HCT116 (cell line): ENCODE data around the gene RWDD4. TPM values are rescaled to one million over a fixed set of nuclear protein-coding genes. Genes with fewer than 3 reads are reported as not detected.

ENCODE experiments used
- ATAC-seq: fragments of 200-7000 bp; cut with Tn5 transposase; 2 replicates; pipeline ENCODE4 v1.9.1; 2020; ENCODE audit warnings: mild to moderate bottlenecking, moderate library complexity
- BruUV-seq: library from RNA; stranded (reverse); fragments of 400-500 nt; replicated peaks from 2 replicates; lab custom pipeline; 2021; lab: Mats Ljungman, UMichigan
- CTCF ChIA-PET: fragments of 300-600 bp; sonication (Branson Sonifier 250); formaldehyde crosslinking; loops from one replicate; lab custom pipeline; 2021; ENCODE audit warnings: antibody characterized with exemption; lab: Charles Lee
- POLR2A ChIA-PET: fragments of 300-600, 350-600 bp; sonication (Branson Sonifier 250); formaldehyde crosslinking; loops from one replicate; lab custom pipeline; 2021; ENCODE audit warnings: antibody characterized with exemption; lab: Charles Lee
- RAD21 ChIA-PET, 2 experiments: fragments of 300-600 bp; sonication (Branson Sonifier 250); formaldehyde crosslinking; loops; one replicate each; lab custom pipeline; 2023; ENCODE audit warnings: low total read pairs in 2 of 2; ENCODE audit not compliant: uncharacterized antibody in 2 of 2, unreplicated experiment in 2 of 2, low non-redundant PET in 1 of 2; lab: Charles Lee
- DNase-seq: peaks from one replicate; pipeline ENCODE4 v3.0.0-alpha.2; 2010; ENCODE audit warnings: low read depth, low spot score
- H2AFZ ChIP-seq: fragments of 200-600 bp; shearing (Covaris generic), sonication (generic); 2 replicates; pipeline ENCODE4 v1.6.1; 2017; ENCODE audit warnings: low read depth, mixed run types, mixed read lengths, antibody characterized with exemption, low read length; ENCODE audit not compliant: poor library complexity, severe bottlenecking
- H3K27ac ChIP-seq: 2 replicates; pipeline ENCODE4 v1.5.1; 2012; ENCODE audit warnings: low read depth, low read length
- H3K27me3 ChIP-seq: fragments of 200-600 bp; sonication (generic); 2 replicates; pipeline ENCODE4 v1.6.1; 2016; ENCODE audit warnings: mixed run types, low read length, mixed read lengths; ENCODE audit not compliant: insufficient read depth
- H3K36me3 ChIP-seq, 2 experiments: fragments of 200-500 bp in 1 of 2; fragments of 200-600 bp in 1 of 2; sonication (Bioruptor generic) in 1 of 2; sonication (generic) in 1 of 2; 2 replicates each; pipeline versions ENCODE4 v1.5.1 to v1.6.1; 2014 to 2016; ENCODE audit warnings: low read length in 2 of 2, inconsistent platforms in 1 of 2, mixed read lengths in 1 of 2, mixed run types in 1 of 2; ENCODE audit not compliant: insufficient read depth in 2 of 2, control insufficient read depth in 1 of 2
- H3K4me1 ChIP-seq, 2 experiments: fragments of 200-600 bp in 1 of 2; sonication (generic) in 1 of 2; 2 replicates each; pipeline versions ENCODE4 v1.5.1 to v1.6.1; 2012 to 2017; ENCODE audit warnings: low read length in 2 of 2, inconsistent platforms in 1 of 2, mild to moderate bottlenecking in 1 of 2, mixed read lengths in 1 of 2, mixed run types in 1 of 2, moderate library complexity in 1 of 2; ENCODE audit not compliant: insufficient read depth in 2 of 2, control insufficient read depth in 1 of 2
- H3K4me2 ChIP-seq: fragments of 200-600 bp; sonication (generic); 2 replicates; pipeline ENCODE4 v1.6.1; 2017; ENCODE audit warnings: mixed run types, low read length, mixed read lengths
- H3K4me3 ChIP-seq, 2 experiments: fragments of 200-600 bp in 1 of 2; sonication (generic) in 1 of 2; replicated peaks in 1 of 2; 2 replicates each; pipeline ENCODE4 v1.5.1; 2011 to 2016; ENCODE audit warnings: low read length in 2 of 2, control low read depth in 1 of 2, low read depth in 1 of 2, mild to moderate bottlenecking in 1 of 2, mixed read lengths in 1 of 2, mixed run types in 1 of 2
- H3K79me2 ChIP-seq: fragments of 200-600 bp; sonication (generic); 2 replicates; pipeline ENCODE4 v1.6.1; 2017; ENCODE audit warnings: mild to moderate bottlenecking, mixed run types, low read length, moderate library complexity, mixed read lengths; ENCODE audit not compliant: insufficient read depth
- H3K9ac ChIP-seq: fragments of 200-600 bp; sonication (generic); 2 replicates; pipeline ENCODE4 v1.6.1; 2016; ENCODE audit warnings: low read length, mixed read lengths
- H3K9me2 ChIP-seq: fragments of 200-600 bp; sonication (generic), shearing (Covaris generic); 2 replicates; pipeline ENCODE4 v1.6.1; 2017; ENCODE audit warnings: mixed run types, mild to moderate bottlenecking, moderate library complexity; ENCODE audit not compliant: insufficient read depth
- H3K9me3 ChIP-seq, 2 experiments: fragments of 200-500 bp in 1 of 2; fragments of 200-600 bp in 1 of 2; sonication (Bioruptor generic) in 1 of 2; sonication (generic) in 1 of 2; 2 replicates each; pipeline ENCODE4 v1.6.1; 2014 to 2017; ENCODE audit warnings: low read length in 2 of 2, mixed read lengths in 2 of 2, inconsistent platforms in 1 of 2, low read depth in 1 of 2, mild to moderate bottlenecking in 1 of 2, mixed run types in 1 of 2, moderate library complexity in 1 of 2; ENCODE audit not compliant: control insufficient read depth in 1 of 2, insufficient read depth in 1 of 2
- H4K20me1 ChIP-seq: fragments of 200-600 bp; sonication (generic), shearing (Covaris generic); 2 replicates; pipeline ENCODE4 v1.6.1; 2017; ENCODE audit warnings: mixed run types, mild to moderate bottlenecking, moderate library complexity; ENCODE audit not compliant: insufficient read depth
- CBX3 ChIP-seq: IDR thresholded peaks from 2 replicates; pipeline ENCODE4 v1.6.1; 2012; ENCODE audit warnings: low read depth
- CEBPB ChIP-seq: IDR thresholded peaks from 2 replicates; pipeline ENCODE4 v1.6.1; 2012; ENCODE audit warnings: low read depth
- ELF1 ChIP-seq: IDR thresholded peaks from 2 replicates; pipeline ENCODE4 v1.6.1; 2012; ENCODE audit warnings: low read depth, borderline replicate concordance
- JUND ChIP-seq: IDR thresholded peaks from 2 replicates; pipeline ENCODE4 v1.6.1; 2012
- POLR2A ChIP-seq: IDR thresholded peaks from 2 replicates; pipeline ENCODE4 v1.7.0; 2011; ENCODE audit warnings: borderline replicate concordance; ENCODE audit not compliant: insufficient read depth, insufficient read length; ENCODE audit errors: extremely low read depth
- RAD21 ChIP-seq: IDR thresholded peaks from 2 replicates; pipeline ENCODE4 v1.6.1; 2012; ENCODE audit warnings: low read depth, mild to moderate bottlenecking
- SP1 ChIP-seq: IDR thresholded peaks from 2 replicates; pipeline ENCODE4 v1.6.1; 2012; ENCODE audit warnings: low read depth
- SRF ChIP-seq: IDR thresholded peaks from 2 replicates; pipeline ENCODE4 v1.6.1; 2012; ENCODE audit warnings: low read depth
- TCF7L2 ChIP-seq: IDR thresholded peaks from 2 replicates; pipeline ENCODE4 v1.7.0; 2011; ENCODE audit warnings: borderline replicate concordance, inconsistent platforms; ENCODE audit not compliant: insufficient read depth, insufficient read length; ENCODE audit errors: extremely low read depth
- YY1 ChIP-seq: IDR thresholded peaks from 2 replicates; pipeline ENCODE4 v1.6.1; 2011; ENCODE audit warnings: low read length, low read depth, moderate library complexity, mild to moderate bottlenecking; ENCODE audit not compliant: insufficient replicate concordance; ENCODE audit errors: extremely low read depth
- ZBTB33 ChIP-seq: IDR thresholded peaks from 2 replicates; pipeline ENCODE4 v1.6.1; 2011; ENCODE audit warnings: mild to moderate bottlenecking, low read length, moderate library complexity; ENCODE audit not compliant: insufficient replicate concordance; ENCODE audit errors: extremely low read depth
- ZFX ChIP-seq: fragments of 450-650 bp; IDR thresholded peaks from 2 replicates; pipeline ENCODE4 v1.6.1; 2017
- intact Hi-C: fragments of 100-400 bp; cut with micrococcal nuclease; formaldehyde crosslinking; loops from 2 replicates; pipeline ENCODE4 v1.10.0; 2022
- total RNA-seq: library from RNA; stranded (reverse); gene quantifications from one replicate; pipeline ENCODE4 v1.2.1, GENCODE V29; 2021; ENCODE audit not compliant: unreplicated experiment
- TF ChIP-seq, protein P1 (sequence below): IDR thresholded peaks from 2 replicates; pipeline ENCODE4 v1.6.1; 2012; ENCODE audit warnings: low read depth
- TF ChIP-seq, protein P2 (sequence below): IDR thresholded peaks from 2 replicates; pipeline ENCODE4 v1.6.1; 2012

The RWDD4 gene
- total RNA-seq, 1 experiment from 2014 or later, result 11.9 TPM

DNA sequence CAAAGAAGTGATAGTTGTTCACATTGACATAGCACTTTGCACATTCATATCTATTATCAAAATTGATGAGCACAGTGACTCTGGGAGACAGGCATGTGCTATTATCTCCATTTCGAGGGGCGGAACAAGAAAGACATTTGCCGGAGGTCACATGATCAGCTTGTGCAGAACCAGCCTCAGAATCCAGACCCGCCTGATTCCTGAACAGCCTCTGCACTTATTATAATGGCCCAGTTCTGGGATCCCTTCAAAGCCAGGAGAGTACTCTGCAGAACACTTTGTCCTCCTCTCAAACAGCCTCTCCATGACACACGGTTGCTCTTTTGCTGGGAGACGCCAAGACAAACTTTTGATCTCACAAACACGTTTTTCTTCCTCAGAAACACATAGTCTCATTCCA lies 48.4 kb downstream of the RWDD4 start:
- Histone ChIP-seq H2AFZ (no peak overlapping the region), H3K9me2 (no peaks in the 10 kb centered on the region), H4K20me1 (no peaks in the 10 kb centered on the region), H3K4me3 (no peak overlapping the region), H3K4me1 (no peaks in the 10 kb centered on the region), H3K9ac (no peak overlapping the region), H3K27me3 (no peaks in the 10 kb centered on the region), H3K79me2 (no peaks in the 10 kb centered on the region), H3K4me2 (no peak overlapping the region), H3K36me3 (no peaks in the 10 kb centered on the region), H3K9me3 (no peaks in the 10 kb centered on the region), H3K27ac (no peak overlapping the region)
- DNase-seq, result no peak
- BruUV-seq, result no TSS peak
- intact Hi-C loops, result no loop called here
- TF ChIP-seq CBX3 (no peak), YY1 (no peak), POLR2A (no peak), SP1 (no peak), CEBPB (no peak), JUND (no peak)
- ChIA-PET POLR2A (no interaction called here), RAD21 (no interaction called here), CTCF (no interaction called here)
- no peak for ATAC-seq

GRCh38 chr4:183610033-183610432 lies 49.0 kb downstream of the RWDD4 start:
- Histone ChIP-seq H3K27ac (no peak overlapping the region), H3K9me2 (no peaks in the 10 kb centered on the region), H3K9ac (no peak overlapping the region), H4K20me1 (no peaks in the 10 kb centered on the region), H3K27me3 (no peaks in the 10 kb centered on the region), H3K4me3 (no peak overlapping the region), H3K4me2 (no peak overlapping the region), H3K4me1 (no peaks in the 10 kb centered on the region), H3K9me3 (no peaks in the 10 kb centered on the region), H3K36me3 (no peaks in the 10 kb centered on the region), H2AFZ (peak overlapping the region; percentile 85), H3K79me2 (no peaks in the 10 kb centered on the region)
- peak; percentile 72 for ATAC-seq
- RAD21 ChIA-PET, result no interaction called here
- CTCF ChIA-PET, result no interaction called here
- POLR2A ChIA-PET, result no interaction called here
- no peak for DNase-seq
- BruUV-seq, result no TSS peak
- TF ChIP-seq RAD21 (no peak), SRF (no peak), TCF7L2 (no peak), ELF1 (no peak), ZFX (no peak), CBX3 (no peak), ZBTB33 (no peak), JUND (no peak)
- TF ChIP-seq, protein P1, sequence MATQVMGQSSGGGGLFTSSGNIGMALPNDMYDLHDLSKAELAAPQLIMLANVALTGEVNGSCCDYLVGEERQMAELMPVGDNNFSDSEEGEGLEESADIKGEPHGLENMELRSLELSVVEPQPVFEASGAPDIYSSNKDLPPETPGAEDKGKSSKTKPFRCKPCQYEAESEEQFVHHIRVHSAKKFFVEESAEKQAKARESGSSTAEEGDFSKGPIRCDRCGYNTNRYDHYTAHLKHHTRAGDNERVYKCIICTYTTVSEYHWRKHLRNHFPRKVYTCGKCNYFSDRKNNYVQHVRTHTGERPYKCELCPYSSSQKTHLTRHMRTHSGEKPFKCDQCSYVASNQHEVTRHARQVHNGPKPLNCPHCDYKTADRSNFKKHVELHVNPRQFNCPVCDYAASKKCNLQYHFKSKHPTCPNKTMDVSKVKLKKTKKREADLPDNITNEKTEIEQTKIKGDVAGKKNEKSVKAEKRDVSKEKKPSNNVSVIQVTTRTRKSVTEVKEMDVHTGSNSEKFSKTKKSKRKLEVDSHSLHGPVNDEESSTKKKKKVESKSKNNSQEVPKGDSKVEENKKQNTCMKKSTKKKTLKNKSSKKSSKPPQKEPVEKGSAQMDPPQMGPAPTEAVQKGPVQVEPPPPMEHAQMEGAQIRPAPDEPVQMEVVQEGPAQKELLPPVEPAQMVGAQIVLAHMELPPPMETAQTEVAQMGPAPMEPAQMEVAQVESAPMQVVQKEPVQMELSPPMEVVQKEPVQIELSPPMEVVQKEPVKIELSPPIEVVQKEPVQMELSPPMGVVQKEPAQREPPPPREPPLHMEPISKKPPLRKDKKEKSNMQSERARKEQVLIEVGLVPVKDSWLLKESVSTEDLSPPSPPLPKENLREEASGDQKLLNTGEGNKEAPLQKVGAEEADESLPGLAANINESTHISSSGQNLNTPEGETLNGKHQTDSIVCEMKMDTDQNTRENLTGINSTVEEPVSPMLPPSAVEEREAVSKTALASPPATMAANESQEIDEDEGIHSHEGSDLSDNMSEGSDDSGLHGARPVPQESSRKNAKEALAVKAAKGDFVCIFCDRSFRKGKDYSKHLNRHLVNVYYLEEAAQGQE, result no peak
- TF ChIP-seq, protein P2, sequence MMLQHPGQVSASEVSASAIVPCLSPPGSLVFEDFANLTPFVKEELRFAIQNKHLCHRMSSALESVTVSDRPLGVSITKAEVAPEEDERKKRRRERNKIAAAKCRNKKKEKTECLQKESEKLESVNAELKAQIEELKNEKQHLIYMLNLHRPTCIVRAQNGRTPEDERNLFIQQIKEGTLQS, result no peak
- intact Hi-C loops, result no loop called here
